ENCODE results near the gene ZNF446. TPM values are rescaled to one million over a fixed set of nuclear protein-coding genes. Genes with fewer than 3 reads are reported as not detected.

The ZNF446 gene
- total RNA-seq, 1 experiment from 2014 or later = 6.0 TPM

DNA sequence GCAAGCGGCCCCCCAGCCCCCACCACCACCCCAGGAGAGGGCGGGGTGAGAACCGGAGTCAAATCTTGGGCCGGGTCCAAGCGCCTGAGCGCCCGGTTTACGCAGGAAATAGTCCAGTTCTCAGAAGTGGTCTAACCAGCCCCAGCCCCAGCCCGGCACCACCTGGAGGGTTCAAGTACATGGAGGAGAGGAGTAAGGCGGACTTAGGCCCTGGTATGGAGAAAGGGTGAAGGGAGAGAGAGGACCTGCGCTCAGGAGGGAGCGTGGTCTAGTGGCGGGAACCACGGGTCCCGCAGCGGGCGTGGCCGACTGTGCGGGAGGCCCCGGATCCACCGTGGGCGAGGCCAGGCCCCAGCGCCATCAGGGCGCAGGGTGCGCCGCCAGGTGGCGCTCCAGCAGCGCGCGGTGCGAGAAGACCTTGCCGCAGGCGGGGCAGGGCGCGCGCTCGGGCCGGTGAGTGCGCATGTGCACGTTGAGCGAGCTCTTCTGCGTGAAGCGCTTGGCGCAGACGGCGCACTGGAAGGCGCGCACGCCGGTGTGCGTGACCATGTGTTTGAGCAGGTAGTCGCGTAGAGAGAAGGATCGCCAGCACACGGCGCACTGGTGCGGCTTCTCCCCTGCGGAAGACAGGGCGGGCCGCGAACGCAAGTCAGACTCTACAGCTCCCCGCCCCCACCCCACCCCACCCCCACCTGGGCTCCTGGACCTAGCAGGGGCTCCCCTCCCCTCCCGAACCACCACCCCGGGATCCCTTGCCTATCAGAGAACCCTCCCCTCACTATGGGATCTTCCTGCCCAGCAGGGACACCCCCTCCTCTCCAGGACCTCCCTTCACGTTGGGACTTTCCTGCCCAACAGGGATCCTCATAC is 37.8 kb downstream of the ZNF446 start (continued):
- TF ChIP-seq, protein P1, sequence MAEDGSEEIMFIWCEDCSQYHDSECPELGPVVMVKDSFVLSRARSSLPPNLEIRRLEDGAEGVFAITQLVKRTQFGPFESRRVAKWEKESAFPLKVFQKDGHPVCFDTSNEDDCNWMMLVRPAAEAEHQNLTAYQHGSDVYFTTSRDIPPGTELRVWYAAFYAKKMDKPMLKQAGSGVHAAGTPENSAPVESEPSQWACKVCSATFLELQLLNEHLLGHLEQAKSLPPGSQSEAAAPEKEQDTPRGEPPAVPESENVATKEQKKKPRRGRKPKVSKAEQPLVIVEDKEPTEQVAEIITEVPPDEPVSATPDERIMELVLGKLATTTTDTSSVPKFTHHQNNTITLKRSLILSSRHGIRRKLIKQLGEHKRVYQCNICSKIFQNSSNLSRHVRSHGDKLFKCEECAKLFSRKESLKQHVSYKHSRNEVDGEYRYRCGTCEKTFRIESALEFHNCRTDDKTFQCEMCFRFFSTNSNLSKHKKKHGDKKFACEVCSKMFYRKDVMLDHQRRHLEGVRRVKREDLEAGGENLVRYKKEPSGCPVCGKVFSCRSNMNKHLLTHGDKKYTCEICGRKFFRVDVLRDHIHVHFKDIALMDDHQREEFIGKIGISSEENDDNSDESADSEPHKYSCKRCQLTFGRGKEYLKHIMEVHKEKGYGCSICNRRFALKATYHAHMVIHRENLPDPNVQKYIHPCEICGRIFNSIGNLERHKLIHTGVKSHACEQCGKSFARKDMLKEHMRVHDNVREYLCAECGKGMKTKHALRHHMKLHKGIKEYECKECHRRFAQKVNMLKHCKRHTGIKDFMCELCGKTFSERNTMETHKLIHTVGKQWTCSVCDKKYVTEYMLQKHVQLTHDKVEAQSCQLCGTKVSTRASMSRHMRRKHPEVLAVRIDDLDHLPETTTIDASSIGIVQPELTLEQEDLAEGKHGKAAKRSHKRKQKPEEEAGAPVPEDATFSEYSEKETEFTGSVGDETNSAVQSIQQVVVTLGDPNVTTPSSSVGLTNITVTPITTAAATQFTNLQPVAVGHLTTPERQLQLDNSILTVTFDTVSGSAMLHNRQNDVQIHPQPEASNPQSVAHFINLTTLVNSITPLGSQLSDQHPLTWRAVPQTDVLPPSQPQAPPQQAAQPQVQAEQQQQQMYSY (CRISPR knock-in tag; IDR thresholded peaks at IDR 0.05) = peak; percentile 19; the same call in 1 of the 2 replicates
- TF ChIP-seq CBFB (CRISPR knock-in tag; IDR thresholded peaks at IDR 0.05; ENCODE audit: low read depth) (peak; percentile 89; the same call in 1 of the 2 replicates), FOXJ3 (CRISPR knock-in tag; IDR thresholded peaks at IDR 0.05; ENCODE audit: borderline replicate concordance) (no peak), RELA (CRISPR knock-in tag; IDR thresholded peaks at IDR 0.05; ENCODE audit: borderline replicate concordance) (peak; percentile 52), FOXP1 (CRISPR knock-in tag; IDR thresholded peaks at IDR 0.05; ENCODE audit: borderline replicate concordance) (peak; percentile 91; the same call in 1 of the 2 replicates), ZNF396 (CRISPR knock-in tag; IDR thresholded peaks at IDR 0.05; ENCODE audit: borderline replicate concordance) (no peak), OVOL2 (CRISPR knock-in tag; IDR thresholded peaks at IDR 0.05; ENCODE audit: borderline replicate concordance) (no peak), TCF7 (CRISPR knock-in tag; IDR thresholded peaks at IDR 0.05; ENCODE audit: low read depth) (no peak), KAT7 (CRISPR knock-in tag; IDR thresholded peaks at IDR 0.05; ENCODE audit: borderline replicate concordance) (0 out of 2 replicates have a peak, but pooled peaks have one; percentile 53), ZNF138 (CRISPR knock-in tag; conservative IDR thresholded peaks at IDR 0.05) (0 out of 2 replicates have a peak, but pooled peaks have one; percentile 58), FOXK1 (CRISPR knock-in tag; IDR thresholded peaks at IDR 0.05) (peak; percentile 72), ZNF219 (CRISPR knock-in tag; IDR thresholded peaks at IDR 0.05; ENCODE audit: borderline replicate concordance) (no peak), ESRRA (CRISPR knock-in tag; IDR thresholded peaks at IDR 0.05; ENCODE audit: borderline replicate concordance) (peak; percentile 79), ZNF671 (CRISPR knock-in tag; IDR thresholded peaks at IDR 0.05) (no peak), TP53 (CRISPR knock-in tag; IDR thresholded peaks at IDR 0.05) (peak; percentile 72), ZNF121 (CRISPR knock-in tag; IDR thresholded peaks at IDR 0.05) (peak; percentile 58; the same call in 1 of the 2 replicates), TEAD4 (CRISPR knock-in tag; IDR thresholded peaks at IDR 0.05) (no peak), HMGA2 (CRISPR knock-in tag; IDR thresholded peaks at IDR 0.05) (no peak), SP1 (CRISPR knock-in tag; conservative IDR thresholded peaks at IDR 0.05) (peak; percentile 91), JUN (CRISPR knock-in tag; IDR thresholded peaks at IDR 0.05) (no peak)
- TF ChIP-seq, protein P2, sequence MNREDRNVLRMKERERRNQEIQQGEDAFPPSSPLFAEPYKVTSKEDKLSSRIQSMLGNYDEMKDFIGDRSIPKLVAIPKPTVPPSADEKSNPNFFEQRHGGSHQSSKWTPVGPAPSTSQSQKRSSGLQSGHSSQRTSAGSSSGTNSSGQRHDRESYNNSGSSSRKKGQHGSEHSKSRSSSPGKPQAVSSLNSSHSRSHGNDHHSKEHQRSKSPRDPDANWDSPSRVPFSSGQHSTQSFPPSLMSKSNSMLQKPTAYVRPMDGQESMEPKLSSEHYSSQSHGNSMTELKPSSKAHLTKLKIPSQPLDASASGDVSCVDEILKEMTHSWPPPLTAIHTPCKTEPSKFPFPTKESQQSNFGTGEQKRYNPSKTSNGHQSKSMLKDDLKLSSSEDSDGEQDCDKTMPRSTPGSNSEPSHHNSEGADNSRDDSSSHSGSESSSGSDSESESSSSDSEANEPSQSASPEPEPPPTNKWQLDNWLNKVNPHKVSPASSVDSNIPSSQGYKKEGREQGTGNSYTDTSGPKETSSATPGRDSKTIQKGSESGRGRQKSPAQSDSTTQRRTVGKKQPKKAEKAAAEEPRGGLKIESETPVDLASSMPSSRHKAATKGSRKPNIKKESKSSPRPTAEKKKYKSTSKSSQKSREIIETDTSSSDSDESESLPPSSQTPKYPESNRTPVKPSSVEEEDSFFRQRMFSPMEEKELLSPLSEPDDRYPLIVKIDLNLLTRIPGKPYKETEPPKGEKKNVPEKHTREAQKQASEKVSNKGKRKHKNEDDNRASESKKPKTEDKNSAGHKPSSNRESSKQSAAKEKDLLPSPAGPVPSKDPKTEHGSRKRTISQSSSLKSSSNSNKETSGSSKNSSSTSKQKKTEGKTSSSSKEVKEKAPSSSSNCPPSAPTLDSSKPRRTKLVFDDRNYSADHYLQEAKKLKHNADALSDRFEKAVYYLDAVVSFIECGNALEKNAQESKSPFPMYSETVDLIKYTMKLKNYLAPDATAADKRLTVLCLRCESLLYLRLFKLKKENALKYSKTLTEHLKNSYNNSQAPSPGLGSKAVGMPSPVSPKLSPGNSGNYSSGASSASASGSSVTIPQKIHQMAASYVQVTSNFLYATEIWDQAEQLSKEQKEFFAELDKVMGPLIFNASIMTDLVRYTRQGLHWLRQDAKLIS (CRISPR knock-in tag; IDR thresholded peaks at IDR 0.05; ENCODE audit: borderline replicate concordance) = no peak
- TF ChIP-seq, protein P3, sequence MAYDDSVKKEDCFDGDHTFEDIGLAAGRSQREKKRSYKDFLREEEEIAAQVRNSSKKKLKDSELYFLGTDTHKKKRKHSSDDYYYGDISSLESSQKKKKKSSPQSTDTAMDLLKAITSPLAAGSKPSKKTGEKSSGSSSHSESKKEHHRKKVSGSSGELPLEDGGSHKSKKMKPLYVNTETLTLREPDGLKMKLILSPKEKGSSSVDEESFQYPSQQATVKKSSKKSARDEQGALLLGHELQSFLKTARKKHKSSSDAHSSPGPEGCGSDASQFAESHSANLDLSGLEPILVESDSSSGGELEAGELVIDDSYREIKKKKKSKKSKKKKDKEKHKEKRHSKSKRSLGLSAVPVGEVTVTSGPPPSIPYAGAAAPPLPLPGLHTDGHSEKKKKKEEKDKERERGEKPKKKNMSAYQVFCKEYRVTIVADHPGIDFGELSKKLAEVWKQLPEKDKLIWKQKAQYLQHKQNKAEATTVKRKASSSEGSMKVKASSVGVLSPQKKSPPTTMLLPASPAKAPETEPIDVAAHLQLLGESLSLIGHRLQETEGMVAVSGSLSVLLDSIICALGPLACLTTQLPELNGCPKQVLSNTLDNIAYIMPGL (CRISPR knock-in tag; IDR thresholded peaks at IDR 0.05) = peak; percentile 92; the same call in 1 of the 2 replicates
- TF ChIP-seq, protein P4, sequence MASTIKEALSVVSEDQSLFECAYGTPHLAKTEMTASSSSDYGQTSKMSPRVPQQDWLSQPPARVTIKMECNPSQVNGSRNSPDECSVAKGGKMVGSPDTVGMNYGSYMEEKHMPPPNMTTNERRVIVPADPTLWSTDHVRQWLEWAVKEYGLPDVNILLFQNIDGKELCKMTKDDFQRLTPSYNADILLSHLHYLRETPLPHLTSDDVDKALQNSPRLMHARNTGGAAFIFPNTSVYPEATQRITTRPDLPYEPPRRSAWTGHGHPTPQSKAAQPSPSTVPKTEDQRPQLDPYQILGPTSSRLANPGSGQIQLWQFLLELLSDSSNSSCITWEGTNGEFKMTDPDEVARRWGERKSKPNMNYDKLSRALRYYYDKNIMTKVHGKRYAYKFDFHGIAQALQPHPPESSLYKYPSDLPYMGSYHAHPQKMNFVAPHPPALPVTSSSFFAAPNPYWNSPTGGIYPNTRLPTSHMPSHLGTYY (CRISPR knock-in tag; IDR thresholded peaks at IDR 0.05) = no peak
- TF ChIP-seq, protein P5, sequence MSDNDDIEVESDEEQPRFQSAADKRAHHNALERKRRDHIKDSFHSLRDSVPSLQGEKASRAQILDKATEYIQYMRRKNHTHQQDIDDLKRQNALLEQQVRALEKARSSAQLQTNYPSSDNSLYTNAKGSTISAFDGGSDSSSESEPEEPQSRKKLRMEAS (CRISPR knock-in tag; IDR thresholded peaks at IDR 0.05) = peak; percentile 93
- TF ChIP-seq, protein P6, sequence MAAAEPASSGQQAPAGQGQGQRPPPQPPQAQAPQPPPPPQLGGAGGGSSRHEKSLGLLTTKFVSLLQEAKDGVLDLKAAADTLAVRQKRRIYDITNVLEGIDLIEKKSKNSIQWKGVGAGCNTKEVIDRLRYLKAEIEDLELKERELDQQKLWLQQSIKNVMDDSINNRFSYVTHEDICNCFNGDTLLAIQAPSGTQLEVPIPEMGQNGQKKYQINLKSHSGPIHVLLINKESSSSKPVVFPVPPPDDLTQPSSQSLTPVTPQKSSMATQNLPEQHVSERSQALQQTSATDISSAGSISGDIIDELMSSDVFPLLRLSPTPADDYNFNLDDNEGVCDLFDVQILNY (CRISPR knock-in tag; IDR thresholded peaks at IDR 0.05) = peak; percentile 97
- TF ChIP-seq, protein P7, sequence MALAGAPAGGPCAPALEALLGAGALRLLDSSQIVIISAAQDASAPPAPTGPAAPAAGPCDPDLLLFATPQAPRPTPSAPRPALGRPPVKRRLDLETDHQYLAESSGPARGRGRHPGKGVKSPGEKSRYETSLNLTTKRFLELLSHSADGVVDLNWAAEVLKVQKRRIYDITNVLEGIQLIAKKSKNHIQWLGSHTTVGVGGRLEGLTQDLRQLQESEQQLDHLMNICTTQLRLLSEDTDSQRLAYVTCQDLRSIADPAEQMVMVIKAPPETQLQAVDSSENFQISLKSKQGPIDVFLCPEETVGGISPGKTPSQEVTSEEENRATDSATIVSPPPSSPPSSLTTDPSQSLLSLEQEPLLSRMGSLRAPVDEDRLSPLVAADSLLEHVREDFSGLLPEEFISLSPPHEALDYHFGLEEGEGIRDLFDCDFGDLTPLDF (CRISPR knock-in tag; IDR thresholded peaks at IDR 0.05) = 0 out of 2 replicates have a peak, but pooled peaks have one; percentile 37
